Cortex of kidney (tissue), 1 donor: ENCODE measurements around the gene ADORA2A.

Experiments
- DNase-seq: peaks from one replicate; lab custom pipeline; 2025; lab: John Stamatoyannopoulos, UW

Gene ADORA2A

DNA sequence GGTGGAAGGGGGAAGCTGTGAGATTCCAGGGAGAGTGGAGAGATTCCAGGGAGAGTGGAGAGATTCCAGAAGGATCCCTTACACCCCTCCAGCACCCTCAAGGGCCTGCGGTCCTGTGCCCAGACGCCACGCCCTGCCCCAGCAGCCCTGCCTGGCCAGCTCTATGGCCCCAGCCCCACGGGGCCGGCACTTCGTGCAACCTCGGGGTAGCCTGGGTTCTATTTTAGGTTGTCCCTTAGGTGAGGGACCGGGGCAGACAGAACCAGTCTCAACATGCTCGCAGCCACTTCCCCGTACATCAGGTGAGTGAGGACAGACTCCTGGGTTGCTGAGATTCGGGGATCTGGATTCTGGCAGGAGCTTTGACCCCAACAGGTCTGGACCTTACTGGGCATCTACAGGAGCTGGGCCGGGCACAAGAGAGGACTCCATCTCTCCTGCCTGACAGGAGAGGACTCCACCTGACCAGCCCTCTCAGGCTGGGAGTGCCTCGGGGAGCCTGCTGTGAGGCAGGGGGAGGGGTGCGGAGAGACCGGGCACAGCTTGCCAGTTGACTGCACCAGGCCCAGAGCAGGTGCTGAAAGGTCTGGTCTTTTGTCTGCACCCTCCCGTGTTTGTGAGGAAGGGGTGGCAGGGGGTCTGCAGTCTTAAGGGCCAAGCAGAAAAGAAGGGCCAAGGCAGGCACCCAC is 8.5 kb upstream of the ADORA2A start:
- DNase-seq, result no peak

- DNase-seq, result no peak
Observed at GRCh38 chr22:24419475-24419850, 7.9 kb upstream of the ADORA2A start.

GRCh38 chr22:24420072-24420976 is 7.1 kb upstream of the ADORA2A start:
- DNase-seq, result no peak

DNA sequence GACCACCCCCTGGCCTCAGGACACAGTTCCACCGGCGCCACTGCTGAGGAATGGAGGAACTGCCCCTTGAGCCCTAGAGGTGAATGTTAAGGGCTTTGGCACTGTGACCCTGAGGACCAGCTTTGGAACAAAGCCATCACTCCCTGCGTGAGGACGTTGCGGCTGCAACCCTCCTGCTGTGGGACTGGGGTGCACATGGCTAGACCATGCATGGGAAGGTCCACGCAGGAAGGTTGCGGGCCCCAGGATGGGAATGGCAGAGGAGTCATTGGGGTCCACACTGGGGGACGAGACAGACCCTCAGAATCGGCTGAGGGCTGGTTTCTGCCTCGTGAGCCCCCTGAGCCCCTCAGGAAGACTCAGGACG is 6.4 kb upstream of the ADORA2A start:
- no peak for DNase-seq

- DNase-seq, result no peak
Observed at GRCh38 chr22:24421428-24421931, 5.9 kb upstream of the ADORA2A start.

DNA sequence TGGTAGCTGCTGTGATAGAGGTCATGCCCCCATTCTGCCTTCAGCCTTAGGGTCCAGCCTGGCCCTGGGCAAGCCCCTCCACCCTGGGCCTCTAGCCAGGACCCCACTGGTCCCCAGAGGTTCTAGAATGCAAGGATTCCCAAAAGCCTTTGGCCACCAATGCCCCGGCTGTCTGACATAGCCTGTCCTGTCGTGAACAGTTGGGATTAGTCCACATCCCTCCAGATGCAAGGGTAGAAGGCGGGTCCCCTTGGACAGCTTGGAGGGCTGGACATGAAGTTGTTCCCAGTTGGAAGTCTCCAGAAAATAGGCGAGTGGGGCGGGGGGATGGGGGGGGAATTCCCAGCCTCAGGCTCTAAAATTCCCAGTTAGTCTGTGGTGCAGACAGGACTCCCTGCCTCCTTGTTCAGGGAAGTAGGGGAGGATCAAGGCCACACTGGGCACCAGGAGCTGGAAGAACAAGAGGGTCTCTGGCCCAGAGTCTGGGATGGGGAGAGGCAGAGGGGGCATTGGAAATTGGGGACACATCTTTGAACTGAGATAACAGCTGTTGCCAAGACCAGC is 5.2 kb upstream of the ADORA2A start:
- no peak for DNase-seq

DNA sequence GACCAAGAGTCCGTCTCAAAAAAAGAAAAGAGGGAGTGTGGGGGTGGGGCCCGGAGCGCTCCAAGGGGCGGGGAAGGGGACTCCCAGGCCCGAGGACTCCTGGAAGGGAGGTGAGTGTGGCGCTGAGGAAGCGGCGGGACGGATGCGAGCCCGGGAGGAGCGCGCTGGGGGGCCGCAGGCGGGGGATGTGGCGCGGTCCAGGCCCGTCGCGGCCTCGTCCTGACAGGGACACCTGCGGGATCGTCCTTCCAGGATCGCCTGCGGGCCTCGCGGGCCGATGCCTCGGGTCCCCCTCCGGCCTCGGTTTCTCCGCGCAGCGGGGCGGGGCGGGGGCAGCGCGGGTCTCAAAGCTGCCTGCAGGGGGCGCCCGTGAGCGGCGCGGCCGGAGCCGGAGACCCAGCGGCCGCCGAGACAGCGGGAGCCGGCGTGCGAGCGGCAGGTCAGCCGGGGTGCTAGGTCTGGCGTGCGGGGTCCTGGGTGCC is 3.8 kb upstream of the ADORA2A start:
- DNase-seq, result no peak

- DNase-seq, result no peak
Observed at GRCh38 chr22:24424001-24424900, 3.1 kb upstream of the ADORA2A start.

GRCh38 chr22:24424901-24425775 is 2.3 kb upstream of the ADORA2A start:
- no peak for DNase-seq

- DNase-seq, result no peak
Observed at GRCh38 chr22:24426436-24426835, 963 bp upstream of the ADORA2A start.

- no peak for DNase-seq
Observed at GRCh38 chr22:24426851-24427499, 424 bp upstream of the ADORA2A start.

DNA sequence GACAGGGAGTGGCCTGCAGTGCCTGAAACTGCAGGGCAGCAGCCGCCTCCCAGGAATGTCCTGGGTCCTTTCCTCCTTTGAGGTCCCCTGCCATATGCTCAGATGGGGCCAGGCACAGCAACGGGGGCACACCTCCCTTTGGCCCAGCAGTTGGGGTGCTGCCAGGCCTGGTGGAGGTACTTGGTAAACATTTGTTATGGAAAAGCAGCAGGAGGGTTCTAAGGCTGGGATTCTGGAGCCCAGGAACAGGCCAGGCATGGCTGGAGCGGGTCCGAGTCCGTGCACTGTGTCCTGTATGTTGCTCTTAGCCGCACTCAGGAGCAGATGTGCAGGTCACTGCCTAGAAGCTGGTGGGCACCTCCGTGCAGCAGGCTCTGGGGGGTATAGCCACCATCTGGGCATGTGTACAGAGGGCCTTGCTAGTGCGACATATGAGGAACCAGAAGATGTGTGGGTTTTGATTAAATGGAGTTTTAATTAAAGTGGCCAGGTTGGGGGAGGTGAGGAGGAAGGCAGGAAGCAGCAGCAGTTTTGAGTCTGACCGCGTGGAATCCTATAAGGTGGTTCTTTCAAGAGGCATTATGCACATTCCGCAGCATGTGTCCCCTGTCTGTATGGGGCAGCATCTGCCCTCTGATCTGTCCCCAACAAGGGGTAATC is 1.5 kb downstream of the ADORA2A start:
- no peak for DNase-seq

DNA sequence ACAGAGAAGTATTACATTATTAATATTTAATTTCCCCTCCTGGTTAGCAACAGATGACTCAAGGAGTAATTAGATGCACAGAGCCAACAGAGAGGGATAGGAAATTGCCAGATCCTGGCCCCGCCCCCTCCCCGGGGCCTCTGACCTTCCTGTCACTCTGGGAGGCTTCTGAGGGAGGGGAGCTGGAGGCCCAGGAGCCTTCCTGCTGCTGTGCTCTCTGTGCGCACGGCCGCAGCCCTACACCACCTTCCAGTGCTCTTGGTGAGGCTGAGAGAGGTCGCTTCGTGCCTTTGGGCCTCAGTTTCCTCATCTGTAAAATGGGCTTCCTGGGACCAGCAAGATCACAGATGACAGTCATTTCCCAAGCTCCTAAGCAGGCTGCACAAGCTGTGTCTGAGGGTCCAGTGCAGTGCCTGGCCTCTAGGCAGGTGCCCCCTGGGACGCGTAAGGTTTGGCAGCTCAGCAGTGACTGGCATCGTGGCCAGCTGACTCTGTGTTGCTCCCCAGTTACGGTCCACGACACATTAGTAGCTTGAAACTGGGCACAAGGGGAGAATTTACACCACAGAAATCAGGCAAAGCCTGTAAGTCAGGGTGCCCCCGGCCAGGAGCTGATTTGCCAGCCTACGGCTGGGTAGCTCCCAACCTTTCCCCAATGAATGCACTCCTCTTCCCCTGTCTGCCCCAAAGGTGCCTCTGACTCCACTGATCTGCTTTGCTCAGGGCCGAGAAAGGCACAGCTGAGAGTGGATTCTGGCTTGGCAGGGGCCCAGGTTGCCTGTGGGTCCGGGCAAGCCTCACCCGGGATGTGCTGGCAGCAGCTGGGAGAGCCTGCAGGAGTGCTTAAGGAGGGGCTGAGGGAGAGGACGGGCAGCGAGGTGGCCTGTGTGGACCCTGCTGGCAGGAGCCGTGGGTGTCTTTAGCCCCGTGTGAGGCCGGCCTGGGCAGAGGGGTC is 2.3 kb downstream of the ADORA2A start:
- no peak for DNase-seq

GRCh38 chr22:24430431-24431308 is 3.3 kb downstream of the ADORA2A start:
- no peak for DNase-seq

- no peak for DNase-seq
Observed at GRCh38 chr22:24431309-24432034, 4.1 kb downstream of the ADORA2A start.

- DNase-seq, result no peak
Observed at GRCh38 chr22:24432059-24432853, 4.9 kb downstream of the ADORA2A start.
